Hematopoietic multipotent progenitor cell treated with erythropoietin and hydrocortisone succinate and interleukin-3 and kit ligand, for 6 days (in vitro differentiated cells): Measurements from ENCODE around the gene PAK4.
A peak's percentile ranks its signal among the peaks of the same experiment; 100 is the strongest.
"Not testable (repeated sequence)": the region's sequence is repeated elsewhere in the genome, so short reads cannot be mapped to it uniquely, and the experiment has no call there.

ENCODE experiments used
- DNase-seq: peaks from one replicate; pipeline ENCODE4 v3.0.0-alpha.2; 2015

The PAK4 gene

DNA sequence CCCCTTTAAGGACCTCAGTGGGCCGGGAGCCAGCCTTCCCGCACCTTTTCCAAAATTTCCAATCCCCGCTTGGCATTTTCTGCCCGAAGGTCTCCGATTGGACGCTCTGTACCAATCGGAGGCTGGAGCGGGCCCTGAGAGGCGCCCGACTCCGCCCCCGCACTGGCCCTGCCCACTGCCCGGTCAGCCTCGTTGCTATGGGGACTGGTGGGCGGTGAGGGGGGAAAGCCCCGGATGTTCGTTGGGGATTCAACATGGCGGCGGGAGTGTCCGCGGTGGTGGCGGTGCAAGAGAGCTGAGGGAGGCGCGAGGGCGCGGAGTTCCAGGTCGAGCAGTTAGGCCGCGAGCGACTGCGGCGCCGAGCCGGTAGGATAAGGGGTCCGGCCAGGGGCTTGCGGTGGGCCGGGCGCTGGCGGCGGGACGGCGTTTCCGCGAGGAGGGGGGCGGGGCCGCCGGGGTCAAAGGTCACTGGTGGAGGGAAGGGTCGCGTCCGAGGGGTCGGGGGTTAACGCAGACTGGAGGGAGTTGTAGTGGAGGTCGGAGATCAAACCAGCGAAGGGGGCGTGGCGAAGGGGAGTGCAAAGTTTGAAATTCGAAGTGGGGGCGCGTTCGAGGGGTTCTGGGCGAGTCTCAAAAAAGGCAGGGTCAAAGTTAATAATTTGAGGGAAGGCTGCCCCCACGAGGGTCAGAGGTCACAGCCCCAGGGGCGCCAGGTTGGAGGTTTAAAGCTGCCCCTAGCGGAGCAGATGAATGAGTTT lies at the start of gene PAK4:
TSS of gene PAK4 (plus strand) at position 233 of the 758 bp plus-strand sequence. CDS start 43,768 bp downstream, outside the sequence.
- peak; percentile 99 for DNase-seq

DNA sequence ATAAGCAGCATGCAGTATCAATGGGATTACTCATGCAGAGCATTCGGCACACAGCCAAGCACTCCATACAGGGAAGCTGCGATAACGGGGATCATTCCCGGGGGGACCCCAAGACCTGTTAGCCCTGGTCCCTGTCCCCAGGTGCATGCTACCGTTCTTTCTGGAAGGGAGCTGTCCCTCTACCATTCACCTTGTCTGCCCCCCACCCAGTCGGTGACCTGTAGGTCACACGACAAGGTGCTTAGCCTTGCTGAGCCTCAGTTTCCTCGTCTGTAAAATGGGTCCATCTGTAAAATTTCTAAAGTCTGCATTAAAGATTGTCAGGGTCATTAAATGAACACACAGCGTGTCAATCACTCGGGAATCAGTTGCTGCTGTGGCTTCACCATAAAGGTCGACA lies 48.3 kb upstream of the PAK4 start:
- no peak for DNase-seq

DNA sequence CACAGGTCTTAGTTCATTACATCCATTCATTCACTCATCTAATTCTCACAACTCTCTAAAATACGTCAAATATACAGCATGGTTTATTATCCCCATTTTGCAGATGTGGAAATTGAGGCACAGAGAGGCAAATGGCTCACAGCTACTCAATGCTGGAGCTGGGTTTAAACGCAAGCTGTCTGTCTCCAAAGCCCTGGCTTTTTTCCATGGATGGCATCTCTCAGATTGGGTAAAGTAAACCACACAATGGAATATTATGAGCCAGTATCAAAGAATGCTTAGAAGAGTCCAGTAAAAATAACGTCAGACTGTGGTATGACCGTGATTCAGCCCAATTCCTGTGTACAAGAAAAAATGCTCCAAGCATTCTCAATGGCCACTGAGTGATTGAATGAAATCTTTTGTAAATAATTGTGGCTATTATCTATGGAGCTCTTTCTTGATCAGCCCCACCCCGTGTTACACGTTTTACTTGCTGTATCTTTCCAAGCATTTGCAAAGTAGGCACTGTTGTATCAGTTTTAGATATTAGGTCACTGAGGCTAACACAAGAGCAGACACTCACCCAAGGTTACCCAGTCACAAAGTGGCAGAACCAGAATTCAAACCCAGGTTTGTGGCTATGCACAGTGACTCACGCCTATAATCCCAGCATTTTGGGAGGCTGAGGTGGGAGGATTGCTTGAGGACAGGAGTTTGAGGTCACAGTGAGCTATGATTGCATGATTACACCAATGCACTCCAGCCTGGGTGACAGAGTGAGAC lies 47.0 kb upstream of the PAK4 start:
- no peak for DNase-seq

DNA sequence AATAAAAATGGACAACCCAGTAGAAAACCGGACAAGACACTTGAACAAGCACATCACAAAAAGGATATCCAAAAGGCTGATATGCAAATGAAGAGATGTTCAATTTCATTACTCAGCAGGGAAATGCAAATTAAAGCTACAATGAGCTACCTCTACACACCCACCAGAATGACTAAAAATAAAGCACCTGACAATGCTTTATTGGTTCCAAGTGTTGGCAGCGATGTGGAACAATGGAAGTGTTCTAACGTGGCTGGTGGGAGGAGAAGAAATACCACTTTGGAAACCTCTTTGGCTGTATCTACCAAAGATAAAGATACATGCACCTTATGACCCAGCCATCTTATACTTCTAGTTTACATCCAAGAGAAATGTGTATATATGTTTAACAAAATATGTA lies 45.2 kb upstream of the PAK4 start:
- DNase-seq, result no peak

DNA sequence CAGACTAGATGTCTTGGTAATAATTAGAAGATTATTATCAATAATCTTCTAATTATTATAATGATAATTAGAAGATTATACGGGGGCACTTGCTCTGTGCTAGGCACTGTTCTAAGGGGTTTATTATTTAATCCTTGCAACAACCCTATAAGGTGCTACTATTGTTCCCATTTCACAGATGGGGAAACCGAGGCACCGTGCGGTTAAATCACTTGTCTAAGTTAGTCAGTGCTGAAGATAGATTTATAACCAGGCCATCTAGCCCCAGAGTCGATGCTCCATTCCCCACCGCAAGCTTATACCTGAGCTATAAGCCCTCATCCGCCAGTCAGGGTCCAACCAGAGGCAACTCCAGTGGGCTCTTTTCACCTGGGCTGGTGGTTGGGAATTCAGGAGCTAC lies 43.4 kb upstream of the PAK4 start:
- no peak for DNase-seq

DNA sequence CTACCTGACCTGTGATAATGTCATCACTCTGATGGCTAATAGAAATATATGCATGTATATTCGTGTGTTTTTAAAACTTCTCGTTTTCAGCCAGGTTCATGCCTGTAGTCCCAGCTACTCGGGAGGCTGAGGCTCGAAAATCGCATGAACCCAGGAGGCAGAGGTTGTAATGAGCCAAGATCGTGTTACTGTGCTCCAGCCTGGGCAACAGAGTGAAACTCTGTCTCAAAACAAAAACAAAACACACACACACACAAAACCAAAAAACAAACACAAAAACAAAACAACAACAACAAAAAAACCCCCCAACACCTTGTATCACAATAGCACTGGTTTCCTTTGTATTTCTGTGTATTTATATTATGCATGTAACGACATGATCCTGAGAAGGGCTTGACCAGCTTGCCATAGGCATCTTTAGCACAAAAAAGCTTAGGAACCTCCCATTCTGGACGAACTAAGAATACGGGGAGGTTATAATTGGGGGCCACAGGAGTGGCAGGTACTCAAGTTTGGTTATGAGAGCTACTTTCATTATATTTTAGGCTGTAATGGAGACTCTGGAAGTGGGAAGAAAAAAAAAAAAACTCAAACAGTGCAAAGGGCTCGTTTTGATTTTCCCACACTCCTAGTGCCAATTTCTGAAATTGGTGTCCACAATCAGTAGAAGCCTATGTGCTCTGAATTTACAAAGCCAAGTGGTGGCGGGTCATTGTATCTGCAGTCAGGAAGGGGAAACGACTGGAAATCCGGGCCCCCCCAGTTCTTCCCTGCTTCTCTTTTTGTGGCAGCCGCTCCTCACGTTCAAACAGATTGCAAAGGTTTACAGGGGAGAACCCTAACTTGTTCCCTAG lies 42.6 kb upstream of the PAK4 start:
- DNase-seq, result peak; percentile 15

DNA sequence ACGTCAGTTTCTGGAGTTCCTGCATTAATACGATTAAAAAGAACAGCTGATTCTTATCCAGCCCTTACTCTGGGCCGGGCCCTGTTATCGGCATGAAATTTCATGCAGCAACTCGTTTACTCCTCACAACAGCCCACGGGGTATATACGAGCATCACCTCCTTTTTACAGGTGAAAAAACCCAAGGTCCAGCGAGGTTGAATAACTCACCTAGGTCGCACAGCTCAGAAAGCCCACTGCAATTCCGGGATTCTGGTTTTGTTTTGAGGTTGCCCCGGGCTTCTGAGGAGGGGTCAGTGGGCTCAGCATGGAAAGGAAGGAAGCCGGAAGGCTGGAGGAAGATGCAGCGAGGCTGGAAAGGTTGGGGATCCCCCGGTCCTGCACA lies 42.0 kb upstream of the PAK4 start:
- DNase-seq, result no peak

DNA sequence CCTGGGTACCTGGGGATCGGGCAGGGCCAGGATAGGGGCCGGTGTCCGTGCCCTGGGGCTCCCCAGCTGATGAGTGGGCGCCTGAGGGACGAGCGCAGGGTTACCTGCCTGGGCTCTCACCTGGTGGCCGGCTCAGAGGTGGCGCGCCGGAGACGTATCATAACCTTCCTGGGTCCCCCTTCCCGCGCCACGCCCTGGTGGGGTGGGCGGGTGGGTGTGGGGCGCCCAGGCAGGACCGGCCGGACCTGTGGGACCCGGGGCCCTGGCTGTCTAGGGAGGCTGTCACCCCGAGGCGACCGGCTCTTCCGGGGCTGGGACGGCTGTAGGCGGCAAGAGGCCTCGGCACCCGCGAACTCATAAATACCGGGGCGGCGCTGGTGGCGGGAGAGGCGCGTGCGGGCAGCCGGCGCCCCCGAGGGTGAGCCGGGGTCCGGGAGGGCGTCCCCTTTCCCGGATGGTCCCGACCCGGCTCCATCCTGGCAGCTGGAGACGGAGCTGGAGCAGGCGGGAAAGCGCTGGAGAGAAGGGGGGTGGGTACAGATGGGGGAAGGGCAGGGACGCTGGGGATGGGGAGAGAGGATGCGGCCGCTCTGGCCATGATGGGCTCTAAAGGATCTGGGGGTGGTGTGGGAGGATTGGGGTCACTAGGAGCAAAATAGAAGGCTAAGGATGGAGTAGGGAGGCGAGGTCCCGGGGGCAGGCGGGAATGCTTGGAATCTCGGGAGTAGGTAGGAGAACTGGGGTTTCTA lies 41.4 kb upstream of the PAK4 start, which contains the start of gene ACP7:
TSS of gene ACP7 (plus strand) at position 386 of the 749 bp plus-strand sequence. CDS start 902 bp downstream, outside the sequence.
- DNase-seq, result no peak

DNA sequence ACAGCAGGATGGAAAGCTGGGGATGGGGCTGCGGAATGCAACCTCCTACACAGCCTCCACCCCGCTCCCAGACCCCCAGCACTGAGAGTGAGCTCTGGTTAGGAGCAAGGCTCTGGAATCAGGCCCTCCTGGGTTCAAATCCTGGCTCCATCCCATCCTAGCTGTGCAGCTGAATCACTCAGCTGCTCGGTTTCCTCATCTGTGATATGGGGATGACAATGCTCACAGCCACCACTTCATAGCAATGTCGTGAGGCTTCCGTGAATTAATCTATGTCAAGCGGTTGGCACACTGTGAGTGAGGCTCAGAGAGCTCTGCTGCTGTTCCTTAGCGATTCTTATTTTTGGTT lies 40.9 kb upstream of the PAK4 start:
- DNase-seq, result no peak

DNA sequence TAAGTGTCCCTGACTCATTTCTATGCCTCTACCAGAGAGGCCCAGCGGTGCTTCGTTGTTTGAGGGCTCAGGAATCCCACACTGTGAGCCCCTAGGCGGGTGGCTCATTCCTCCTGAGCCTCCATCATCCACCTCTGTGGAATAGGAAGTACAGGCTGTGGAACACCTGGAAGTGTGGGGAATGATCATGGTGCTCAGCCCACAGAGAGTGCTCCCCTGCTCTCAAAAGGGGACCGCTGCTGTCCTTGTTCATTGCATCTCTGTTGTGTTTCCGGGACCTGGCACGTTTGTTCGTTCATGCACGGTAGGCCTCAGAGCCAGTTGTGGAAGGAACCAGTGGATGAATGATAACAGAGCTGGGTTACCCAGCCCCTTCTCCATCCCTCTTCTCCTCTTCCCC lies 40.2 kb upstream of the PAK4 start:
- DNase-seq, result no peak

DNA sequence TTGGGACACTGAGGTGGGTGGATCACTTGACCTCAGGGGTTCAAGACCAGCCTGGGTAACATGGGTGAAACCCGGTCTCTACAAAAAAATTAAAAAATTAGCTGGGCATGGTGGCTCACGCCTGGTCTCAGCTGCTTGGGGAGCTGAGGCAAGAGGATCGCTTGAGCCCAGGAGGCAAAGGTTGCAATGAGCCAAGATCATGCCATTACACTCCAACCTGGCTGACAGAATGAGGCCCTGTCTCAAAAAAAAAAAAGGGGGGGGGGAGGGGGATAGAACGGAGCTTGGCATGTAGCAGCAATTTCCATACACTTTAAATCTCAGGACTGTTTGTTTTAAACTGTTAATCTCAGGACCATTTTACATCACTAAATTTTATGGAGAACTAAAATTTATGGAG lies 39.2 kb upstream of the PAK4 start:
- no peak for DNase-seq

DNA sequence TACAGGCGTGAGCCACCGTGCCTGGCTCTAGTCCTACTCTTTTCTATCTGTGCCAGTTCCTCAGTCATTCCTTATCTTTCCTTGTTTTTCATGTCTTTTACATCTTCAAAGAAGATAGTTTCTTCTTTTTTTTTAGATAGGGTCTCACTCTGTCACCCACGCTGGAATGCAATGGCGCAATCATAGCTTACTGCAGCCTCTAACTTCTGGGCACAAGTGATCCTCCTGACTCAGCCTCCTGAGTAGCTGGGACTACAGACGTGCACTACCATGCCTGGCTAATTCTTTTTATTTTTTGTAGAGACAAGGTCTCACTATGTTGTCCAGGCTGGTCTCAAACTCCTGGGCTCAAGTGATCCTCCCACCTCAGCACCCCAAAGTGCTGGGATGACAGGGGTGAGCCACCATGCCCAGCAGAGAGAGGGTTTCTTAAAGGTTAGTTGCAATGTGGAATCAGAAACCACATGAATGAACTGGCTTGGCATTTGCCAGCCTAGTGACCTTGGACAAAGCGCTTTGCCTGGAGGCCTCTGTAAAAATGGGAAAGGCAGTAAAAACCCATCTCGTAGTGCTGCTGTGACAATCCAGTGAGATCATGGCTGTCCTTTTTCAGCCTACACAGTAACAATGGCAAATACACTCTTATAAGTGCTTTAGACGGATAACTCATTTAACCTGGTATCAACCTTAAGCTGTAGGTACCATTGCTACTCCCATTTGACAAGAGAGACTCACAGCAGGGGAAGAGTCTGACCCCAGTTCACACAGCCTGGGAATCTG lies 37.5 kb upstream of the PAK4 start:
- DNase-seq, result no peak

DNA sequence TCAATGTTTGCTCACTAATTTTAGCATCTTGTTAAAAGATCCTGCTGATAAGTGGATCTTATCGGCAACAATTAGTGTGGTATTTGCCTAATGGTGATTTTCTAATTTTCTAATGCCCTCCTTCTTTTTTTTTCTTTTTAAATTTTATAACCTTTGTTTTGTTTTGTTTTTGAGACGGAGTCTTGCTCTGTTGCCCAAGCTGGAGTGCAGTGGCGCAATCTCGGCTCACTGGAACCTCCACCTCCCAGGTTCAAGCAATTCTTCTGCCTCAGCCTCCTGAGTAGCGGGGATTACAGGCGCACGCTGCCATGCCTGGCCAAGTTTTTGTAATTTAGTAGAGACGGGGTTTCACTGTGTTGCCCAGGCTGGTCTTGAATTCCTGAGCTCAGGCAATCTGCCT lies 35.6 kb upstream of the PAK4 start:
- not testable (repeated sequence) for DNase-seq

DNA sequence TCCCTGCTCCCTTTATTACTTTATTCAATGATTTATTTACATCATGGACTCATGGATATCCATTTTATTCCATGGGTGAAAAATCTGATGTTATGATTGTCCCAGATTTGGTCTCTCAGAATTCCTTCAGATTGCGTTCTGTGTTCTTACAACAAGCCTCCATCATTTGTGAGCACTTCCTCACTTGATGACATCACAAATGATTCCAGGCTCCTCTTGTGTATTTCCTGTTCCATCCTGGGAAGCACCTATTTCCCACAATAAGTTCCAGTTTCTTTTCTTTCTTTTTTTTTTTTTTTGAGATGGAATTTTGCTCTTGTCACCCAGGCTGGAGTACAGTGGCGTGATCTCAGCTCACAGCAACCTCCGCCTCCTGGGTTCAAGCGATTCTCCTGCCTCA lies 34.7 kb upstream of the PAK4 start:
- DNase-seq, result no peak

DNA sequence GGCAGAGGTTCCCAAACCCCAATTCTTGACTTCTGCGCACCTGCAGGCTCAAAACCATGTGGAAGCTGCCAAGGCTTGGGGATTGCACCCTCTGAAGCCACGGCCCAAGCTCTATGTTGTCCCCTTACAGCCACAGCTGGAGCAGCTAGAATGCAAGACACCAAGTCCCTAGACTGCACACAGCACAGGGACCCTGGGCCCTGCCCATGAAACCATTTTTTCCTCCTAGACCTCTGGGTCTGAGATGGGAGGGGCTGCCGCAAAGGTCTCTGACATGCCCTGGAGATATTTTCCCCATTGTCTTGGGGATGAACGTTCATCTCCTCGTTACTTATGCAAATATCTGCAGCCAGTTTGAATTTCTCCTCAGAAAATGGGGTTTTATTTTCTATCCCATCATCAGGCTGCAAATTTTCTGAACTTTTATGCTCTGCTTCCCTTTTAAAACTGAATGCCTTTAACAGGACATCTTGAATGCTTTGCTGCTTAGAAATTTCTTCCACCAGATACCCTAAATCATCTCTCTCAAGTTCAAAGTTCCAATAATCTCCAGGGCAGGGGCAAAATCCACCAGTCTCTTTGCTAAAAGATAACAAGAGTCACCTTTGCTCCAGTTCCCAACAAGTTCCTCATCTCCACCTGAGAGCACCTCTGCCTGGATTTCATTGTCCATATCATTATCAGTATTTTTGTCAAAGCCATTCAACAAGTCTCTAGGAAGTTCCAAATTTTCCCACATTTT lies 29.6 kb upstream of the PAK4 start:
- not testable (repeated sequence) for DNase-seq

DNA sequence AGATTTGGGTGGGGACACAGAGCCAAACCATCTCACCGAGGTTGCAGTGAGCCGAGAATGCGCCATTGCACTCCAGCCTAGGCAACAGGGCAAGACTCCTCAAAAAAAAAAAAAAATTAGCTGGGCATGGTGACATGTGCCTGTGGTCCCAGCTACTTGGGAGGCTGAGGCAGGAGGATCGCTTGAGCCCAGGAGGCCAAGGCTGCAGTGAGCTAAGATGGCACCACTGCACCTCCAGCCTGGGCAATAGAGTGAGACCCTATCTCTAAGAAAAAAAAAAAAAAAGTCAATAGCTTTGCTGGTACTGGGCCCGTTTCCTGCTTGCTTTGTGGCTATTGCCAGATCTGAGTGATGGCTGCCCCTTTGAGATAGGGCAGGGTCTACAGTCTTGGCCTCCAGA lies 28.3 kb upstream of the PAK4 start:
- no peak for DNase-seq

DNA sequence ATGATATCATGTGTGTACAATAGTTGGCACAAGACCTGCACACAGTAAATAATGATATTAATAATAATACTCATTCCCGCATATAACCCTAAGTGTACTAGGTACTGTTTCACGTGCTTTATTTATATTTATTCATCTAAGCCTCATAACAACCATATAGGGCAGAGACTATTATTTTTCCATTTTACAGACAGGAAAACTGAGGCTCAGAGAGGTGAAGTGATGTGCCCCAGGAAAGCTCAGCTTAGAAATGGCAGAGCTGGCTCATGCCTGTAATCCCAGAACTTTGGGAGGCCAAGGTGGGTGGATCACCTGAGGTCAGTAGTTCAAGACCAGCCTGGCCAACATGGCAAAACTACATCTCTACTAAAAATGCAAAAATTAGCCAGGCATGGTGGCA lies 27.9 kb upstream of the PAK4 start:
- no peak for DNase-seq

DNA sequence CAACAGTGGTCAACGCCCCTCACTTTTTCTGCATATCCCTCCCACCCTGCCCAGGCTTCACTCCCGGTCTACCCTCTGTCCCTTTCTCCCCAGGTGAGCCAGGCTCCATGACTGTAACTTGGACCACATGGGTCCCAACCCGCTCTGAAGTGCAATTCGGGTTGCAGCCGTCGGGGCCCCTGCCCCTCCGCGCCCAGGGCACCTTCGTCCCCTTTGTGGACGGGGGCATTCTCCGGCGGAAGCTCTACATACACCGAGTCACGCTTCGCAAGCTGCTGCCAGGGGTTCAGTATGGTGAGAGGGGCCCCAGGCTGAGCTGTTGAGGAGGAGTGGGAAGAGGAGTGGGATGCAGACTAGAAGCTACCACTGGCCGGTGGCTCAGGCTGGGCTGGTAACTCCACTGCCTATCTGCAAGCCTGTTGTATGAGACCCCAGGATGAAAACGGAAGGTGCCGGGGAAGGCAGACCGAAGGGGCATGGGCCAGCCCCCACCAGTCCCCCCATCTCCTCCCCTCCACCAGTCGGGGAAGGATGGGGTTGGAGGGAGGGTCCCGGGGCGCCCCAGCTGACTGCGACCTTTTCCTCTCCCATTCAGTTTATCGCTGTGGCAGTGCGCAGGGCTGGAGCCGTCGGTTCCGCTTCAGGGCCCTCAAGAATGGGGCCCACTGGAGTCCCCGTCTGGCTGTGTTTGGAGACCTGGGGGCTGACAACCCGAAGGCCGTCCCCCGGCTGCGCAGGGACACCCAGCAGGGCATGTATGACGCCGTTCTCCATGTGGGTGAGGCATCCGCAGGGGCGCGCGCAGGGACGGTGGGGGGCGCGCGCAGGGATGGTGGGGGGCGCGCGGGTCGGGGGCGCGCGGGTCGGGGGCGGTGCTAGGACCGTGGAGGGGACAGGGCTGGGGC lies 27.0 kb upstream of the PAK4 start:
- no peak for DNase-seq

DNA sequence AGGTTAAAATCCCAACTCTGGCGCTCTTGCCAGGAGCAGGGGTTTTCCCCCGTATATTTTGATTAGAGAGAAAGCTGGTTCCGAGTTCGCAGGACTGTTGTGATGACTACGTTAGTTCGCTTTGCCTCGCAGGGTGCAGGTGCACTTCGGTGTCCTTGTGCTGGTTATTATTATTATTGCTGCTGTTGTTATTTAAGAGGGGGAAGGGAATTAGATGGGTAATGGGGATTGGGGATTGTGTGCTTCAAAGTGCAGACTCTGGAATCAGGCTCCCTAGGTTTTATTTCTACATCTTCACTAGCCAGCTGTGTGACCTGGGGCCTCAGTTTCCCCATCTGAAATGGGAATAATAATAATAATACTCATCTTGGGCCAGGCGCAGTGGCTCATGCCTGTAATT lies 26.2 kb upstream of the PAK4 start:
- no peak for DNase-seq
